Right renal cortex interstitium (tissue), 3 donors: ENCODE results near the gene RPS6KB2. TPM values are rescaled to one million over a fixed set of nuclear protein-coding genes. Genes with fewer than 3 reads are reported as not detected.
"Not testable (repeated sequence)": the region's sequence is repeated elsewhere in the genome, so short reads cannot be mapped to it uniquely, and the experiment has no call there.

Experiments
- DNase-seq, 3 donors: peaks; one replicate each; pipeline ENCODE4 v3.0.0-alpha.2; 2013; ENCODE audit warnings: low read depth in 3 of 3, low spot score in 2 of 3
- polyA plus RNA-seq, 3 donors: library from polyadenylated mRNA; unstranded; fragments of 120-200 nt; gene quantifications; one replicate each; pipeline ENCODE4 v1.2.1, GENCODE V29; 2013; ENCODE audit not compliant: insufficient read length in 3 of 3

RPS6KB2 gene
- polyA plus RNA-seq, 3 donors = 36.0 to 45.1 (median 39.1) TPM

GRCh38 chr11:67427364-67427859, 882 bp upstream of the RPS6KB2 start:
- not testable (repeated sequence) for DNase-seq

- no peak for DNase-seq
Measured at GRCh38 chr11:67429038-67429668, 859 bp downstream of the RPS6KB2 start.

GRCh38 chr11:67429722-67430121, 1.4 kb downstream of the RPS6KB2 start:
- no peak for DNase-seq

- no peak for DNase-seq
Measured at GRCh38 chr11:67431346-67432249, 3.3 kb downstream of the RPS6KB2 start.

- no peak for DNase-seq
Measured at GRCh38 chr11:67432655-67433349, 4.5 kb downstream of the RPS6KB2 start.

GRCh38 chr11:67433536-67434394, 5.5 kb downstream of the RPS6KB2 start:
- no peak for DNase-seq

- DNase-seq = no peak
Measured at GRCh38 chr11:67434395-67434881, 6.1 kb downstream of the RPS6KB2 start.

GRCh38 chr11:67435031-67435726, 6.9 kb downstream of the RPS6KB2 start:
- DNase-seq = no peak

GRCh38 chr11:67435727-67436458, 7.6 kb downstream of the RPS6KB2 start:
- DNase-seq = no peak

GRCh38 chr11:67436459-67437081, 8.3 kb downstream of the RPS6KB2 start:
- no peak for DNase-seq

GRCh38 chr11:67437082-67437808, 9.0 kb downstream of the RPS6KB2 start, which contains the start of gene PTPRCAP:
PTPRCAP (minus strand) TSS chr11:67437682; CDS start chr11:67437619, 63 bp downstream.
- DNase-seq = no peak

GRCh38 chr11:67437809-67438157, 9.5 kb downstream of the RPS6KB2 start:
- no peak for DNase-seq

GRCh38 chr11:67438158-67438902, 10.0 kb downstream of the RPS6KB2 start:
- DNase-seq = no peak

- DNase-seq = no peak
Measured at GRCh38 chr11:67439321-67440228, 11.3 kb downstream of the RPS6KB2 start.

GRCh38 chr11:67440229-67441097, 12.2 kb downstream of the RPS6KB2 start:
- DNase-seq = no peak
